ENCODE data around the gene NEURL2. TPM values are rescaled to one million over a fixed set of nuclear protein-coding genes. Genes with fewer than 3 reads are reported as not detected.
A peak's percentile ranks its signal among the peaks of the same experiment; 100 is the strongest.

Gene NEURL2
- total RNA-seq, 4 donors from 2014 or later = 2.2 to 26.4 (median 17.0) TPM

GRCh38 chr20:45886590-45887345 is 4.2 kb downstream of the NEURL2 start:
- ATAC-seq = no peak
- Histone ChIP-seq H3K27me3 (no peaks in the 10 kb centered on the region), H3K9me3 (no peaks in the 10 kb centered on the region), H3K4me1 (peaks cover 0 to 70% (median 11%) of the 10 kb centered on the region in 3 donors), H3K4me3 (no peak overlapping the region), H3K36me3 (peaks cover 0 to 67% of the 10 kb centered on the region in 2 donors), H3K27ac (no peak overlapping the region)
- WGBS, 2 donors (ENCODE audit: low coverage in 1 of 2) = 68 to 100% methylated on average over 1 to 4 of the region's 19 CpGs
- TF ChIP-seq POLR2AphosphoS5 (IDR thresholded peaks at IDR 0.05) (no peak), CTCF (IDR thresholded peaks at IDR 0.05) (no peak), POLR2A (IDR thresholded peaks at IDR 0.05) (no peak), EP300 (IDR thresholded peaks at IDR 0.05) (no peak)

GRCh38 chr20:45883100-45883469 is 7.9 kb downstream of the NEURL2 start:
- TF ChIP-seq EP300 (IDR thresholded peaks at IDR 0.05) (no peak), CTCF (IDR thresholded peaks at IDR 0.05) (no peak), POLR2A (IDR thresholded peaks at IDR 0.05) (no peak), POLR2AphosphoS5 (IDR thresholded peaks at IDR 0.05) (no peak)

GRCh38 chr20:45882469-45883099 is 8.4 kb downstream of the NEURL2 start:
- no peak overlapping the region for H3K27ac ChIP-seq
- peaks cover 0 to 47% (median 6%) of the 10 kb centered on the region in 3 donors for H3K4me1 ChIP-seq
- no peaks in the 10 kb centered on the region for H3K9me3 ChIP-seq
- peaks cover 0 to 64% of the 10 kb centered on the region in 2 donors for H3K36me3 ChIP-seq
- no peaks in the 10 kb centered on the region for H3K27me3 ChIP-seq
- H3K4me3 ChIP-seq = no peak overlapping the region
- 75 to 100% methylated on average over 1 to 4 of the region's 4 CpGs for WGBS, 2 donors (ENCODE audit: low coverage in 1 of 2)
- TF ChIP-seq POLR2AphosphoS5 (IDR thresholded peaks at IDR 0.05) (no peak), CTCF (IDR thresholded peaks at IDR 0.05) (no peak), EP300 (IDR thresholded peaks at IDR 0.05) (no peak), POLR2A (IDR thresholded peaks at IDR 0.05) (no peak)
- no peak for ATAC-seq

More at GRCh38 chr20:45883100-45883469, 7.9 kb downstream of the NEURL2 start:
- Histone ChIP-seq H3K27me3 (no peaks in the 10 kb centered on the region), H3K4me1 (peaks cover 0 to 49% (median 6%) of the 10 kb centered on the region in 3 donors), H3K4me3 (no peak overlapping the region), H3K9me3 (no peaks in the 10 kb centered on the region), H3K36me3 (peaks cover 0 to 64% of the 10 kb centered on the region in 2 donors), H3K27ac (no peak overlapping the region)
- ATAC-seq = no peak
- 67% methylated on average over 5 of the region's 9 CpGs; no CpG with 5 or more reads in 1 of the 2 donors for WGBS, 2 donors (ENCODE audit: low coverage in 1 of 2)

GRCh38 chr20:45880988-45881788 is 9.8 kb downstream of the NEURL2 start, which contains the start of gene ZSWIM1:
Gene ZSWIM1 (plus strand): TSS chr20:45881227. CDS start chr20:45882593, 1,366 bp downstream.
- Histone ChIP-seq H3K36me3 (peaks cover 0 to 64% of the 10 kb centered on the region in 2 donors), H3K27me3 (no peaks in the 10 kb centered on the region), H3K4me1 (peaks cover 0 to 47% (median 6%) of the 10 kb centered on the region in 3 donors), H3K9me3 (no peaks in the 10 kb centered on the region), H3K27ac (peak within 1 kb of the TSS; percentile 88 to 91 (median 90)), H3K4me3 (peak within 1 kb of the TSS; percentile 59 to 93)
- 0 to 1% methylated on average over 10 to 14 of the region's 23 CpGs for WGBS, 2 donors (ENCODE audit: low coverage in 1 of 2)
- TF ChIP-seq CTCF (IDR thresholded peaks at IDR 0.05) (peak in 1 of 4 experiments; percentile 6), POLR2A (IDR thresholded peaks at IDR 0.05) (peak; percentile 53), EP300 (IDR thresholded peaks at IDR 0.05) (no peak), POLR2AphosphoS5 (IDR thresholded peaks at IDR 0.05) (peak; percentile 67)
- ATAC-seq = peak; percentile 99
